GM19193 (cell line): Measurements from ENCODE around the gene PLEKHA5.

ENCODE experiments used
- POLR2A ChIP-seq: IDR thresholded peaks from 4 replicates; pipeline ENCODE4 v1.6.1; 2011; ENCODE audit not compliant: insufficient read depth, insufficient read length; ENCODE audit errors: extremely low read depth

The PLEKHA5 gene

DNA sequence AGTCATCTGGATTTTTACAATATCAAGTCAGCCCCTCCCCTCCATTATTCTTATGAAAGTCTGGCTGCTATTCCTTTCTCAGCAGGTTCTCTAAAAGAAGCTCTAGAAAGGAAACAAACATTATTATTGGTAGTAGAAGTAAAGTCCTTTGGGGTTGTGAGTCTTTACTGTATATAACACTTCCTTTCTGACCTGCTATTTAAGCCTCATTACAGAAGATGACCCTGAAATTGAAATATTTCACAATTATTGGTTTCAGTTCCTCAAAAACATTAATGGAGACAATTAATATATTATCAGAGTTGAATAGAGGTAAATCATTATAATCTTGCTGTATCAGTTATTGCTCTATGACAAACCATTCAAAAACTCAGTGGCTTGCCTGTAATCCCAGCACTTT lies 19.3 kb downstream of the PLEKHA5 start:
- no peak for TF ChIP-seq POLR2A

DNA sequence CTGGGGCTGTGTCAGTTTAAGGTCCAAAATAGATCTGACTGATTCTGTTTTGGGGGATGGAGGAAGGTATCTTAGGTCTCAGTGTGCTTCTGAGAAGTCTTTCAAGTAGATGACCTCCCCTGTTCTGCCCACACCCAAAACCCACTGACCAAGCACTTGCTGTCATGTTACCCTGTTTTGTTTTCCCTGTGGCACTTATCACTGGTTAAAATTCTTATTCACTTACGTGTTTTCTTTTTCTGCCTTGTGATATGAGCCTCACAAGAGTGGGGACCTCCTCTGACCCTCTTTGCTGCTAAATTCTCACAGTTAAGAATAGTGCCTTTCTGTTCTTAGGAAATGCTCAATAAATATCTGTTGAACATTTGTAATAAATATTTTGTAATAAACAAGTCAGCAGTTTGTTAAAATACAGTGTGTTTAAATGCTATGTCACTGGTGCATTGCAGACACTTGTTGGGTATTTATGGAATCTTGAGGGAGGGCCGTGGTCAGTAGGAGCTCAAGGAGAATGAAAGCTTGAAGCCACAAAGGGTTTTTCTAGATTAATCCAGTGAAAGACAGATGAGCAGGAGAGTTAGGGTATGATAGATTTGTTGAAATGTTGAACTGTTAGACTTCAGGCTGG lies 20.9 kb downstream of the PLEKHA5 start:
- no peak for TF ChIP-seq POLR2A

GRCh38 chr12:19151298-19151697 lies 21.8 kb downstream of the PLEKHA5 start:
- no peak for TF ChIP-seq POLR2A

- no peak for TF ChIP-seq POLR2A
Observed at GRCh38 chr12:19153396-19153795, 23.9 kb downstream of the PLEKHA5 start.

DNA sequence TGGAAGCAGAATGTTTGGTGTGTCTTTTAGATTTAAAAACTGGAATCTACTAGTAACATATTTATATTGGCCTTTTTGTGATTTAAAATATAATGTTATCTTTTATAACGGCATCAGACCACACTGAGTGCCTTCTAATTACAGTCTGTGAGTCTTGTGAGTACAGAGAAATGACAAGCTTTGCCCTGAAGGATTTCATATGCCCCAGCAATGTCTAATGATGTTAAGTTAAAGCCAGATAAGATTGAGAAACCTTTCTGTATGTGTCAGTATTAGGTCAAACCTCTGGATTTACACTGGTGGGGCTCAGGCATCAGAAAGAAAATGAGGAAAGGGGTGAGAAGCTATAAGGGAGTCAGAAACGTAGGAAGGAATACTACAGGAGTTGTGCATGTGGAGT lies 25.2 kb downstream of the PLEKHA5 start:
- no peak for TF ChIP-seq POLR2A

GRCh38 chr12:19155981-19156734 lies 26.6 kb downstream of the PLEKHA5 start:
- TF ChIP-seq POLR2A, result no peak

- TF ChIP-seq POLR2A, result no peak
Observed at GRCh38 chr12:19158923-19159322, 29.4 kb downstream of the PLEKHA5 start.

GRCh38 chr12:19161216-19161615 lies 31.7 kb downstream of the PLEKHA5 start:
- no peak for TF ChIP-seq POLR2A

DNA sequence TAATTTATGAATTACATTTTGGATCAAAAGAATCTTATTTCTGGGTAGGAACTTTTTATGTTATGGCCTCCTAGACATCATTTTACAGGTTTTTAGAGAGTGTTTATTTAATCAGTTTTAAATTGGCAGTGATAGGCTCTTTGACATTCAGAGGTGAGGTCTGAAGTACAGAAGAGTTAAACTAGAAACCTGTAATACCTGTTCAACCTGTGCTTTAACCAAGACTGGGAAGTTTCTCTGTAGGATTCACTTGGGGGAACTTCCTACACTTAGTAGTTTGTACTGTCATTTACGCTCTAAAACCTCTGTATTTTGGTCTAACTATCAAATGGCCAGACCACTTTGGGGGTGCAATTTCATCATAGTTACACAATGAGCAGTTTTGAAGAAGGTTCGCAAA lies 35.9 kb downstream of the PLEKHA5 start:
- no peak for TF ChIP-seq POLR2A

GRCh38 chr12:19166387-19166786 lies 36.9 kb downstream of the PLEKHA5 start:
- TF ChIP-seq POLR2A, result no peak

DNA sequence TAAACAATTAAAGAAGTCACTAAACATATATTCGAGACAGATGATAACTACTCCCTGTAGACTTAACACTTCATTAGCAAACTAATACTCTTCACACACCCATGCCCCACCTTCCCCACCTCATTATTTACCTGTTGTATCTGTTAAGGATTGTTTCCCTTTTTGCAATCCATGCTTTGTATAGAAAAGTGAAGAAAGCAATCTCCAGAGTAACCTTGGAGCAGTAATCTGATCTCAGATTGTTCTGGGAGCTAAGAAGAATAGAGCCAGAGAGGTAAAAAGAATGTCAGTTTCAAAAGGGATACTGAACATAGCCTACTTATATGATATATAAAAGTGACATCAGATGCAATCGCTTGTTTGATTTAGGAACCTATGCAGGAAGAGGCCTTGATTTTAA lies 37.4 kb downstream of the PLEKHA5 start:
- TF ChIP-seq POLR2A, result no peak

GRCh38 chr12:19167708-19168107 lies 38.2 kb downstream of the PLEKHA5 start:
- TF ChIP-seq POLR2A, result no peak

DNA sequence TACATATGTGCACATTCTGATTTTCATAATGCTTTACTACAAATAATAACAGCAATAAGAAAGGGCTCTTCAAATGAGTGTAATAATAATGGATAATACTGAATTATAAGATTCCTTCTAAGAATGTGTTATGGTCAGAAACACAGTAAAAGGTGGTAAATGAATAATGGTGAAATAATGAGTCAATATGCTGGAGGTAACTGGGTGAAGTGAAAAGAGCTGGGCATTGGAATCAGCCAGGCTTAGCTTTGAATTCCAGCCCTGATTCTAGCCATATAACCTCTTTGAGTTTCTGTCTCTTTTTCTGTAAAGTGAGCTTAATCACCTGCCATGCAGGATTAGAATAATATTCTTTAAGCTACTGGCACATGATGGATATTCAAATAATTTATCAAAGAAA lies 39.1 kb downstream of the PLEKHA5 start:
- TF ChIP-seq POLR2A, result no peak

DNA sequence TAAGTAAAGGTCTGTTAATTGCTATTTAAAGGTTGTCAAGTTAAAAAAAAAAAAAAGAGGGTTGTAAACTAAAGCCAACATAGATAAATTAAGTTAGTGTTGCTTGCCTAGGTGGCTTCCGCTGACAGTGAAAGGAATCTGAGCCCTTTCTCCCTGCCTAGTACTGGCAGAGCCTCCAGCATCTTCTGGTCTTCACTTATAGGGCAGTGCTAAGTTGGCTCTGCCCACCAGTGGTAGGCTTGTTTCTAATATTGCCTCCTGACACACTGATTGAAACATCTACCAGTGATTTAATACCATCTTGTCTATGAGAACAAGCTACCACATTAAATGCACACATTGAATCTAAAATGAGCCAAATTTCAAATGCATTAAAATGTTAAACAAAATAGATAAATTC lies 39.7 kb downstream of the PLEKHA5 start:
- TF ChIP-seq POLR2A, result no peak

DNA sequence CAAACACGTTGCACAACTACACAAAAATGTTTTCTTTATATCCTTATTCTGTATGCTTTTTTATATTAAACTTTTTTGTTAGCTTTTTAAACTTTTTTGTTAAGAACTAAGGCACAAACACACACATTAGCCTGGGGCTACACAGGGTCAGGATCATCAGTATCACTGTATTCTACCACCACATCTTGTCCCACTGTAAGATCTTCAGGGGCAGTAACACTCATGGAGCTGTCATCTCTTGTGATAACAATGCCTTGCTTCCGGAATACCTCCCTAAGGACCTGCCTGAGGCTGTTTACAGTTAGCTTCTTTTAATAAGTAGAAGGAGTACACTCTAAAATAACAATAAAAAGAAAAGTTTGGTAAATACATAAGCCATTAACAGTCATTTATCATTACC lies 42.2 kb downstream of the PLEKHA5 start:
- TF ChIP-seq POLR2A, result no peak

DNA sequence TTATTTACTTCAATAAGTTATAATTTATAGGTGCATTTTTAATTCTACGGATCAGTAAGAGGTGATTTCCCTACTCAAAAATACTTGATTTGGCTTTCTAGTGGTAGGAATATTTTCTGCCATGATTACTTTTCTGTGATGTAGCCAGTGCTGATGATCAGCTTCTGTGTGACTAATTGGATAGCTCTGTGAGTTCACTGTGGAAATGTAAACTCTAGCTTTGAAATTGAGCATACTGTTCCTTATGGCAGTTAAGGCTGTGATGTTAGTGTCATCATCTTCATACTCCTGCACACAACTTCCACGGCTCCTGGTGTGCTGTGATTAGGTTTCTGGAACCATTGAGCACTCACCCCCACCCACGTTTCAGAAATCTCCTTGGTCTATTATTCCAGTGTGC lies 48.2 kb downstream of the PLEKHA5 start:
- no peak for TF ChIP-seq POLR2A
